ENCODE measurements around the gene FDX1. TPM values are rescaled to one million over a fixed set of nuclear protein-coding genes. Genes with fewer than 3 reads are reported as not detected.
"Not testable (repeated sequence)": the region's sequence is repeated elsewhere in the genome, so short reads cannot be mapped to it uniquely, and the experiment has no call there.

Gene FDX1
- total RNA-seq, 2 donors from 2014 or later = 11.8 to 12.1 TPM

GRCh38 chr11:110415081-110415480 is 14.7 kb upstream of the FDX1 start:
- peaks cover under 1% of the 10 kb centered on the region for H3K9me3 ChIP-seq (ENCODE audit: control insufficient read depth, low read length)
- TF ChIP-seq, protein P1, sequence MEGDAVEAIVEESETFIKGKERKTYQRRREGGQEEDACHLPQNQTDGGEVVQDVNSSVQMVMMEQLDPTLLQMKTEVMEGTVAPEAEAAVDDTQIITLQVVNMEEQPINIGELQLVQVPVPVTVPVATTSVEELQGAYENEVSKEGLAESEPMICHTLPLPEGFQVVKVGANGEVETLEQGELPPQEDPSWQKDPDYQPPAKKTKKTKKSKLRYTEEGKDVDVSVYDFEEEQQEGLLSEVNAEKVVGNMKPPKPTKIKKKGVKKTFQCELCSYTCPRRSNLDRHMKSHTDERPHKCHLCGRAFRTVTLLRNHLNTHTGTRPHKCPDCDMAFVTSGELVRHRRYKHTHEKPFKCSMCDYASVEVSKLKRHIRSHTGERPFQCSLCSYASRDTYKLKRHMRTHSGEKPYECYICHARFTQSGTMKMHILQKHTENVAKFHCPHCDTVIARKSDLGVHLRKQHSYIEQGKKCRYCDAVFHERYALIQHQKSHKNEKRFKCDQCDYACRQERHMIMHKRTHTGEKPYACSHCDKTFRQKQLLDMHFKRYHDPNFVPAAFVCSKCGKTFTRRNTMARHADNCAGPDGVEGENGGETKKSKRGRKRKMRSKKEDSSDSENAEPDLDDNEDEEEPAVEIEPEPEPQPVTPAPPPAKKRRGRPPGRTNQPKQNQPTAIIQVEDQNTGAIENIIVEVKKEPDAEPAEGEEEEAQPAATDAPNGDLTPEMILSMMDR (conservative IDR thresholded peaks at IDR 0.05) = no peak
- no peaks in the 10 kb centered on the region for H3K27me3 Mint-ChIP-seq (ENCODE audit: insufficient read depth)
- no peak overlapping the region for H3K27ac Mint-ChIP-seq
- no peak overlapping the region for H3K27ac ChIP-seq (ENCODE audit: low read depth, low read length)
- peaks cover 9% of the 10 kb centered on the region for H3K9me3 Mint-ChIP-seq
- no peak overlapping the region for H3K9ac ChIP-seq (ENCODE audit: extremely low read depth, low read length, poor library complexity, severe bottlenecking)
- no peaks in the 10 kb centered on the region for H3K27me3 ChIP-seq (ENCODE audit: control insufficient read depth, insufficient read depth, low read length, poor library complexity, severe bottlenecking)
- no peaks in the 10 kb centered on the region for H3K4me1 ChIP-seq (ENCODE audit: control insufficient read depth, insufficient read depth, low read length)
- H3K36me3 ChIP-seq (ENCODE audit: control insufficient read depth, insufficient read depth, low read length) = no peaks in the 10 kb centered on the region
- WGBS, 2 experiments (ENCODE audit: insufficient coverage in 1 of 2, insufficient read length in 1 of 2) = 96 to 100% methylated on average over 1 to 2 of the region's 2 CpGs
- no peaks in the 10 kb centered on the region for H3K36me3 Mint-ChIP-seq (ENCODE audit: low read depth)
- no peak for DNase-seq
- H3K4me1 Mint-ChIP-seq = no peaks in the 10 kb centered on the region
- no peak overlapping the region for H3K4me3 Mint-ChIP-seq
- H3K4me3 ChIP-seq (ENCODE audit: low read length) = no peak overlapping the region

DNA sequence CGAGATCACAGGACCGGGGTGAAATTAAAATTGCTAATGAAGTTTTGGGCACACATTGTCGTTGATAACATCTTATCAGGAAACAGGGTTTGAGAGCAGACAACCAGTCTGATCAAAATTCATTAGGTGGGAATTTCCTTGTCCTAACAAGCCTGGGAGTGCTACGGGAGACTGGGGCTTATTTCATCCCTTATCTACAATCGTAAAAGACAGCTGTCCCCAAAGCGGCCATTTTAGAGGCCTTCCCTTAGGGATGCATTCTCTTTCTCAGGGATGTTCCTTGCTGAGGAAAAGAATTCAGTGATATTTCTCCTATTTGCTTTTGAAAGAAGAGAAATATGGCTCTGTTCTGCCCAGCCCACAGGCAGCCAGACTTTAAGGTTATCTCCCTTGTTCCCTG is 8.1 kb upstream of the FDX1 start:
- H3K4me1 Mint-ChIP-seq; H3K27ac ChIP-seq (ENCODE audit: low read depth, low read length); H3K4me3 Mint-ChIP-seq; H3K27me3 ChIP-seq (ENCODE audit: control insufficient read depth, insufficient read depth, low read length, poor library complexity, severe bottlenecking); H3K36me3 ChIP-seq (ENCODE audit: control insufficient read depth, insufficient read depth, low read length); H3K27me3 Mint-ChIP-seq (ENCODE audit: insufficient read depth); H3K4me3 ChIP-seq (ENCODE audit: low read length); H3K9ac ChIP-seq (ENCODE audit: extremely low read depth, low read length, poor library complexity, severe bottlenecking); DNase-seq; H3K27ac Mint-ChIP-seq; H3K36me3 Mint-ChIP-seq (ENCODE audit: low read depth); H3K4me1 ChIP-seq (ENCODE audit: control insufficient read depth, insufficient read depth, low read length): not testable (repeated sequence)
- peaks cover 20% of the 10 kb centered on the region for H3K9me3 ChIP-seq (ENCODE audit: control insufficient read depth, low read length)
- 76 to 82% methylated on average over 3 to 6 of the region's 6 CpGs for WGBS, 2 experiments (ENCODE audit: insufficient coverage in 1 of 2, insufficient read length in 1 of 2)
- peaks cover 39% of the 10 kb centered on the region for H3K9me3 Mint-ChIP-seq

GRCh38 chr11:110422306-110422905 is 7.3 kb upstream of the FDX1 start:
- H3K9me3 Mint-ChIP-seq = peaks cover 39% of the 10 kb centered on the region
- Histone ChIP-seq H3K4me3 (ENCODE audit: low read length) (no peak overlapping the region), H3K4me1 (ENCODE audit: control insufficient read depth, insufficient read depth, low read length) (no peaks in the 10 kb centered on the region), H3K27me3 (ENCODE audit: control insufficient read depth, insufficient read depth, low read length, poor library complexity, severe bottlenecking) (no peaks in the 10 kb centered on the region), H3K9ac (ENCODE audit: extremely low read depth, low read length, poor library complexity, severe bottlenecking) (no peak overlapping the region), H3K27ac (ENCODE audit: low read depth, low read length) (no peak overlapping the region), H3K9me3 (ENCODE audit: control insufficient read depth, low read length) (peaks cover 20% of the 10 kb centered on the region), H3K36me3 (ENCODE audit: control insufficient read depth, insufficient read depth, low read length) (no peaks in the 10 kb centered on the region)
- DNase-seq = no peak
- H3K4me3 Mint-ChIP-seq = no peak overlapping the region
- H3K4me1 Mint-ChIP-seq = no peaks in the 10 kb centered on the region
- H3K36me3 Mint-ChIP-seq (ENCODE audit: low read depth) = no peaks in the 10 kb centered on the region
- TF ChIP-seq, protein P1 (conservative IDR thresholded peaks at IDR 0.05) = no peak
- no peaks in the 10 kb centered on the region for H3K27me3 Mint-ChIP-seq (ENCODE audit: insufficient read depth)
- WGBS, 2 experiments (ENCODE audit: insufficient coverage in 1 of 2, insufficient read length in 1 of 2) = 98 to 100% methylated on average over 2 of the region's 2 CpGs
- no peak overlapping the region for H3K27ac Mint-ChIP-seq

Data from endodermal cell (in vitro differentiated cells).